Liver (tissue), 3 donors: Measurements from ENCODE around the gene FRMPD1.
"Not testable (repeated sequence)": the region's sequence is repeated elsewhere in the genome, so short reads cannot be mapped to it uniquely, and the experiment has no call there.

ENCODE experiments used
- HNF4A ChIP-seq, 2 donors: conservative IDR thresholded peaks; 2 replicates each; pipeline ENCODE4 v1.6.1; 2016; ENCODE audit warnings: antibody characterized with exemption in 2 of 2, mild to moderate bottlenecking in 2 of 2
- RAD21 ChIP-seq, 2 donors: IDR thresholded peaks; 2 replicates each; pipeline ENCODE4 v1.6.1; 2016; ENCODE audit warnings: antibody characterized with exemption in 2 of 2, mild to moderate bottlenecking in 2 of 2
- YY1 ChIP-seq: IDR thresholded peaks from 2 replicates; pipeline ENCODE4 v1.6.1; 2016; ENCODE audit warnings: antibody characterized with exemption, mild to moderate bottlenecking
- TF ChIP-seq, protein P1 (sequence below): fragments of 150-350 bp; IDR thresholded peaks from 2 replicates; pipeline ENCODE4 v1.5.1; 2017; ENCODE audit warnings: improper control_type of control experiment, low read depth, low read length; ENCODE audit not compliant: missing input control
- TF ChIP-seq, protein P2 (sequence below): IDR thresholded peaks from 2 replicates; pipeline ENCODE4 v1.6.1; 2016; ENCODE audit warnings: antibody characterized with exemption, mild to moderate bottlenecking
- TF ChIP-seq, protein P3 (sequence below): IDR thresholded peaks from 2 replicates; pipeline ENCODE4 v1.6.1; 2016; ENCODE audit warnings: antibody characterized with exemption
- donor health status: healthy.
- donor health status: healthy.

DNA sequence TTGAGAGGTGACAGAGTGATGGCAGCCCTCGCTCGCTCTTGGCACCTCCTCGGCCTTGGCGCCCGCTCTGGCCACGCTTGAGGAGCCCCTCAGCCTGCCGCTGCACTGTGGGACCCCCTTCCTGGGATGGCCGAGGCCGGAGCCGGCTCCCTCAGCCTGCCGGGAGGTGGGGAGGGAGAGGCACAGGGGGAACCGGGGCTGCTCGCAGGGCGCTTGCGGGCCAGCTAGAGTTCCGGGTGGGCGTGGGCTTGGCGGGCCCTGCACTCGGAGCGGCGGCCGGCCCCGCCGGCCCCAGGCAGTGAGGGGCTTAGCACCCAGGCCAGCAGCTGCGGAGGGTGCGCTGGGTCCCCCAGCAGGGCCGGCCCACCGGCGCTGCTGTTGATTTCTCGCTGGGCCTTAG lies 101.0 kb downstream of the FRMPD1 start:
- TF ChIP-seq, protein P1, sequence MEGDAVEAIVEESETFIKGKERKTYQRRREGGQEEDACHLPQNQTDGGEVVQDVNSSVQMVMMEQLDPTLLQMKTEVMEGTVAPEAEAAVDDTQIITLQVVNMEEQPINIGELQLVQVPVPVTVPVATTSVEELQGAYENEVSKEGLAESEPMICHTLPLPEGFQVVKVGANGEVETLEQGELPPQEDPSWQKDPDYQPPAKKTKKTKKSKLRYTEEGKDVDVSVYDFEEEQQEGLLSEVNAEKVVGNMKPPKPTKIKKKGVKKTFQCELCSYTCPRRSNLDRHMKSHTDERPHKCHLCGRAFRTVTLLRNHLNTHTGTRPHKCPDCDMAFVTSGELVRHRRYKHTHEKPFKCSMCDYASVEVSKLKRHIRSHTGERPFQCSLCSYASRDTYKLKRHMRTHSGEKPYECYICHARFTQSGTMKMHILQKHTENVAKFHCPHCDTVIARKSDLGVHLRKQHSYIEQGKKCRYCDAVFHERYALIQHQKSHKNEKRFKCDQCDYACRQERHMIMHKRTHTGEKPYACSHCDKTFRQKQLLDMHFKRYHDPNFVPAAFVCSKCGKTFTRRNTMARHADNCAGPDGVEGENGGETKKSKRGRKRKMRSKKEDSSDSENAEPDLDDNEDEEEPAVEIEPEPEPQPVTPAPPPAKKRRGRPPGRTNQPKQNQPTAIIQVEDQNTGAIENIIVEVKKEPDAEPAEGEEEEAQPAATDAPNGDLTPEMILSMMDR = not testable (repeated sequence)
- TF ChIP-seq, protein P2, sequence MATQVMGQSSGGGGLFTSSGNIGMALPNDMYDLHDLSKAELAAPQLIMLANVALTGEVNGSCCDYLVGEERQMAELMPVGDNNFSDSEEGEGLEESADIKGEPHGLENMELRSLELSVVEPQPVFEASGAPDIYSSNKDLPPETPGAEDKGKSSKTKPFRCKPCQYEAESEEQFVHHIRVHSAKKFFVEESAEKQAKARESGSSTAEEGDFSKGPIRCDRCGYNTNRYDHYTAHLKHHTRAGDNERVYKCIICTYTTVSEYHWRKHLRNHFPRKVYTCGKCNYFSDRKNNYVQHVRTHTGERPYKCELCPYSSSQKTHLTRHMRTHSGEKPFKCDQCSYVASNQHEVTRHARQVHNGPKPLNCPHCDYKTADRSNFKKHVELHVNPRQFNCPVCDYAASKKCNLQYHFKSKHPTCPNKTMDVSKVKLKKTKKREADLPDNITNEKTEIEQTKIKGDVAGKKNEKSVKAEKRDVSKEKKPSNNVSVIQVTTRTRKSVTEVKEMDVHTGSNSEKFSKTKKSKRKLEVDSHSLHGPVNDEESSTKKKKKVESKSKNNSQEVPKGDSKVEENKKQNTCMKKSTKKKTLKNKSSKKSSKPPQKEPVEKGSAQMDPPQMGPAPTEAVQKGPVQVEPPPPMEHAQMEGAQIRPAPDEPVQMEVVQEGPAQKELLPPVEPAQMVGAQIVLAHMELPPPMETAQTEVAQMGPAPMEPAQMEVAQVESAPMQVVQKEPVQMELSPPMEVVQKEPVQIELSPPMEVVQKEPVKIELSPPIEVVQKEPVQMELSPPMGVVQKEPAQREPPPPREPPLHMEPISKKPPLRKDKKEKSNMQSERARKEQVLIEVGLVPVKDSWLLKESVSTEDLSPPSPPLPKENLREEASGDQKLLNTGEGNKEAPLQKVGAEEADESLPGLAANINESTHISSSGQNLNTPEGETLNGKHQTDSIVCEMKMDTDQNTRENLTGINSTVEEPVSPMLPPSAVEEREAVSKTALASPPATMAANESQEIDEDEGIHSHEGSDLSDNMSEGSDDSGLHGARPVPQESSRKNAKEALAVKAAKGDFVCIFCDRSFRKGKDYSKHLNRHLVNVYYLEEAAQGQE = not testable (repeated sequence)
- TF ChIP-seq, protein P3, sequence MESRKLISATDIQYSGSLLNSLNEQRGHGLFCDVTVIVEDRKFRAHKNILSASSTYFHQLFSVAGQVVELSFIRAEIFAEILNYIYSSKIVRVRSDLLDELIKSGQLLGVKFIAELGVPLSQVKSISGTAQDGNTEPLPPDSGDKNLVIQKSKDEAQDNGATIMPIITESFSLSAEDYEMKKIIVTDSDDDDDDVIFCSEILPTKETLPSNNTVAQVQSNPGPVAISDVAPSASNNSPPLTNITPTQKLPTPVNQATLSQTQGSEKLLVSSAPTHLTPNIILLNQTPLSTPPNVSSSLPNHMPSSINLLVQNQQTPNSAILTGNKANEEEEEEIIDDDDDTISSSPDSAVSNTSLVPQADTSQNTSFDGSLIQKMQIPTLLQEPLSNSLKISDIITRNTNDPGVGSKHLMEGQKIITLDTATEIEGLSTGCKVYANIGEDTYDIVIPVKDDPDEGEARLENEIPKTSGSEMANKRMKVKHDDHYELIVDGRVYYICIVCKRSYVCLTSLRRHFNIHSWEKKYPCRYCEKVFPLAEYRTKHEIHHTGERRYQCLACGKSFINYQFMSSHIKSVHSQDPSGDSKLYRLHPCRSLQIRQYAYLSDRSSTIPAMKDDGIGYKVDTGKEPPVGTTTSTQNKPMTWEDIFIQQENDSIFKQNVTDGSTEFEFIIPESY = not testable (repeated sequence)
- TF ChIP-seq RAD21 (IDR thresholded peaks at IDR 0.05); YY1; HNF4A (conservative IDR thresholded peaks at IDR 0.05): not testable (repeated sequence)
